Colonic mucosa (tissue), 4 donors: ENCODE measurements around the gene AP1S1. TPM values are rescaled to one million over a fixed set of nuclear protein-coding genes. Genes with fewer than 3 reads are reported as not detected.

Experiments used
- DNase-seq: peaks from one replicate; pipeline ENCODE4 v3.0.0-alpha.2; 2020
- H3K27ac ChIP-seq: fragments of 200-600 bp; one replicate; pipeline ENCODE4 v1.8.0; 2021
- H3K27me3 ChIP-seq: fragments of 200-600 bp; one replicate; pipeline ENCODE4 v1.8.0; 2021
- H3K36me3 ChIP-seq: fragments of 200-600 bp; one replicate; pipeline ENCODE4 v1.8.0; 2021
- H3K4me1 ChIP-seq: fragments of 200-600 bp; one replicate; pipeline ENCODE4 v1.8.0; 2021; ENCODE audit warnings: mild to moderate bottlenecking
- H3K4me3 ChIP-seq: fragments of 200-600 bp; one replicate; pipeline ENCODE4 v1.8.0; 2021
- H3K9ac ChIP-seq, 2 donors: one replicate each; pipeline ENCODE4 v1.7.0; 2013; ENCODE audit warnings: control low read depth in 2 of 2, low read depth in 2 of 2, low read length in 2 of 2
- H3K9me3 ChIP-seq: fragments of 200-600 bp; one replicate; pipeline ENCODE4 v1.8.0; 2021
- intact Hi-C: fragments of 100-400 bp; cut with DNase I; formaldehyde crosslinking; loops from one replicate; pipeline ENCODE4 v1.14.1; 2022
- total RNA-seq, 2 donors: library from RNA; stranded (reverse); fragmentation: NEBNext Ultra II Directional in 1 of 2; extraction: Animal tissue kit (Norgen Biotek cat#: 25700) in 1 of 2; gene quantifications; one replicate each; pipeline ENCODE4 v1.2.1, GENCODE V29; 2021
- TF ChIP-seq, protein P1 (sequence below): fragments of 200-600 bp; IDR thresholded peaks from one replicate; pipeline ENCODE4 v1.8.0; 2022; ENCODE audit warnings: antibody characterized with exemption, mild to moderate bottlenecking
- donor health status: healthy.
- donor health status: DM: no; HTN: no; CAD: no.
- donor health status: DM: no; HTN: no; CAD: no.

The AP1S1 gene
- total RNA-seq, 2 donors from 2014 or later: 111 to 127 TPM

DNA sequence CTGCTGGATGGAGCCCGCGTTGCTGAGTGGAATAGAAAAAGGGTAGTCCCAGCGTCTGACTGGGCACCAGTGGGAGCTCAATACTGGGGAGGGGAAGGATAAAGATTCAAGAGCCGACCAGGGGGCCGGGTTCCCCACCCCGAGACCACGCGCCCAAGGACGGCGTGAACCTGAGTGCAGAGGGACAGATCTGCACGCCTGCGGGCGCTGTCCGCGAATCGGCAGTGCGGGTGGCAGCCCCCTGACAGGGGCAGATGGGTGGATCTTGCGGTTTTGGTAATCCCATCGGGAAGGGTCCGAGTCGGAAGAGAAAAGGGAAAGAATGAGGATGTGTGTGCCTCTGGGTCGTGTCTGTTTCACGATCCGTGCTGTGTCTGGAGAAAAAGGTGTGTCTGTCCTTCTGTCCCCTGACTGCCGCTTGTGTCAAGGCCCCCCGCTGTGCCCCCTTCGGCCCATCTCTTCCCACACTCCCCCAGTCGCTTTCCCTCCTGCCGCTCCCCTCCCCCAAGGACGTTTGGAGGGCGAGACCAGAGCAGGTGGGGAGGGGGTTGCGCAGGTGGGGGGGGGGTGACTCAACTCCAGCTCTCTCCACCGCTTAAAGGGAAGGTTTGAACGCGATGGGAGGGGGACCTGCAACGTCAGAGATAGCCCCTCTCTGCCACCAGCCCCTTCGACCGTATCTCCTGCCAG, 11.8 kb downstream of the AP1S1 start:
- Histone ChIP-seq H3K9ac (no peak overlapping the region), H3K27me3 (peaks cover 79% of the 10 kb centered on the region), H3K9me3 (no peaks in the 10 kb centered on the region), H3K4me3 (no peak overlapping the region), H3K27ac (no peak overlapping the region), H3K36me3 (no peaks in the 10 kb centered on the region), H3K4me1 (peaks cover 14% of the 10 kb centered on the region)
- no peak for DNase-seq
- TF ChIP-seq, protein P1, sequence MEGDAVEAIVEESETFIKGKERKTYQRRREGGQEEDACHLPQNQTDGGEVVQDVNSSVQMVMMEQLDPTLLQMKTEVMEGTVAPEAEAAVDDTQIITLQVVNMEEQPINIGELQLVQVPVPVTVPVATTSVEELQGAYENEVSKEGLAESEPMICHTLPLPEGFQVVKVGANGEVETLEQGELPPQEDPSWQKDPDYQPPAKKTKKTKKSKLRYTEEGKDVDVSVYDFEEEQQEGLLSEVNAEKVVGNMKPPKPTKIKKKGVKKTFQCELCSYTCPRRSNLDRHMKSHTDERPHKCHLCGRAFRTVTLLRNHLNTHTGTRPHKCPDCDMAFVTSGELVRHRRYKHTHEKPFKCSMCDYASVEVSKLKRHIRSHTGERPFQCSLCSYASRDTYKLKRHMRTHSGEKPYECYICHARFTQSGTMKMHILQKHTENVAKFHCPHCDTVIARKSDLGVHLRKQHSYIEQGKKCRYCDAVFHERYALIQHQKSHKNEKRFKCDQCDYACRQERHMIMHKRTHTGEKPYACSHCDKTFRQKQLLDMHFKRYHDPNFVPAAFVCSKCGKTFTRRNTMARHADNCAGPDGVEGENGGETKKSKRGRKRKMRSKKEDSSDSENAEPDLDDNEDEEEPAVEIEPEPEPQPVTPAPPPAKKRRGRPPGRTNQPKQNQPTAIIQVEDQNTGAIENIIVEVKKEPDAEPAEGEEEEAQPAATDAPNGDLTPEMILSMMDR: no peak
- intact Hi-C loops: no loop called here

DNA sequence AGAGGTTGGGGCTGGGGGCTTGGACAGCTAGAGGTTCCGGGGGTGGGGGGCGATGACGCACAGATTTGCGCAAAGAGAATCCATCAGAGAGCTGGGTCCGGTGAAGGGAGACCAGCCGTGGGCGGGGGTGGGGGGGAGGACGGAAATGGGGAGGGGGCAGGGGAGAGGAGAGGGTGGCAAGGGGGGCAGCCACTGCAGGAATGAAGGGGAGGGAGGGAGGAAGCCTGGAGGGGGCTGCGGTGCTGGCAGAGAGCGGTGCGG, 12.3 kb downstream of the AP1S1 start:
- H3K4me3 ChIP-seq: no peak overlapping the region
- H3K36me3 ChIP-seq: no peaks in the 10 kb centered on the region
- H3K9ac ChIP-seq: no peak overlapping the region
- no peak overlapping the region for H3K27ac ChIP-seq
- peaks cover 14% of the 10 kb centered on the region for H3K4me1 ChIP-seq
- no peaks in the 10 kb centered on the region for H3K9me3 ChIP-seq
- no peak for DNase-seq
- TF ChIP-seq, protein P1: no peak
- intact Hi-C loops: no loop called here
- peaks cover 84% of the 10 kb centered on the region for H3K27me3 ChIP-seq

DNA sequence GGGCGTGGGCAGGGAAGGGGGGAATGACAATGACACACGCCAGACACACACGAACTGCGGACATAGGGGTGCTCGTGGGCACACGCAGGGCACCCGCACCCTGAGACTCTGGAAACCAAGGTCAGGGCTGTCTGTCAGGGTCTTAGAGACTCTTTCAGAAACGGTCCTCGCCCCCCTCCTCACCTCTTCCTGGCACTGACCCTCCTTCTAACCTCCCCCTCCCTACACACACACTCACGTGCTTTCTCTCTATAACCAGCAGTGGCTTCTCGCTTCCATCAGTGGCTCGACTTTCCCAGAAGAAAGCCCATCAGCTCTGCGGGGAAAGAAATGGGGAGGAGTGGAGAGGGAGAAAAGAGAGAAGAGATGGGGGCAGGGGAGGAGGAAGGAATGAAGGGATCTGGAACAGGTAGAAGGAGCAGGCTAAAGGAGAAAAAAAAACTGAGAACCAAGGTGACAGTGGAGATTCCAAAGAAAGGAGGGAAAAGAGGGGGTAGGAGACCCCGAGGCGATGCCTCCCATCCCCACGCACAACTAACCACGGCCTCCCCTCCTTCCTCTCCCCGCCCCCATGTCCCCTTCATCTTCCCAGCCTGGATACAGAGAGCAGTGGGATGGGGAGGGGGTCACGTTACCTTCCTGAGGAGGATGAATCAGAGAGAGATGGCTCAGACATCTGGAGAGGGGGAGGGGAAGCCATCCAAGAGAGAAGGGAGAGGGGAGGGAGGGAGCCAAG, 12.8 kb downstream of the AP1S1 start:
- intact Hi-C loops: no loop called here

DNA sequence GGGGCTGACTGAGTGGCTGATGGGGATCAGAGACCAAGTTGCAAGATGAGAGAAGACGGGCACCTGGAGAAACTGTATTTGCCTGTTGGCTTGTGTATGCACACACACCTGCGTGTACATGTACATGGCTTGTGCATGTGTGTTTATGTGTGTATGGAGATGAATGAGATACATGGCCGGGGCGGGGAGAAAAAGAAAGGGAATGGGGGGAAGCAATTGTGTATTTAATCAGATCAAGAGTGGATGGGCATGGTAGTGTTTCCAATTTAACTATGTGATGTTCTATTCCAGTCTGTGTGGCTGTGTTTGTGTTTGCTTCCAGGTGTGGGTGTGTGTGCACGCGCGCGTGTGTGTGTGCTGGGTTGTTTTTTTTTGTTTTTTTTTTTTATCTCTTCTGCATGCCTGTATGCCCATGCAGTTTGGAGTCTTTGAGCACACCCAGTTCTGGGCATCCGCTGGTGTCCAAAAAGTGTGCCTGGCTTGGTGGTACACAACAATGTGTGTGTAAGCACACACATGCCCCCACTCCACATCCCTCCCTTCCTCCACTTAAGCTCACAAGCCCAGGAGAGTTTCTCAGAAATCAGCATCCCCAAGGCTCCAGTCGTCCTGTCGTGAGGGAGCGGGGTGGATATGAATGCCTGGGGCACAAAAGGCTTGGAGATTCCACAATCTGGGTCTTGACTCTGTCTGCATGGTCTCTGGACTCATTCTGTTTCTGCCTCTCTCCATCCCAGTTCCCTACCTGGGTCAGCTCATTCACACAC, 13.6 kb downstream of the AP1S1 start:
- TF ChIP-seq, protein P1: no peak
- Histone ChIP-seq H3K36me3 (no peaks in the 10 kb centered on the region), H3K9ac (no peak overlapping the region), H3K4me1 (peaks cover 20% of the 10 kb centered on the region), H3K9me3 (no peaks in the 10 kb centered on the region), H3K27ac (no peak overlapping the region), H3K27me3 (peaks cover 93% of the 10 kb centered on the region), H3K4me3 (no peak overlapping the region)
- intact Hi-C loops: no loop called here
- DNase-seq: no peak

More for the DNA sequence above, 12.8 kb downstream of the AP1S1 start:
- Histone ChIP-seq H3K4me1 (peaks cover 14% of the 10 kb centered on the region), H3K27ac (no peak overlapping the region), H3K4me3 (no peak overlapping the region), H3K27me3 (peaks cover 87% of the 10 kb centered on the region), H3K36me3 (no peaks in the 10 kb centered on the region), H3K9ac (no peak overlapping the region), H3K9me3 (no peaks in the 10 kb centered on the region)
- no peak for DNase-seq
- TF ChIP-seq, protein P1: no peak

DNA sequence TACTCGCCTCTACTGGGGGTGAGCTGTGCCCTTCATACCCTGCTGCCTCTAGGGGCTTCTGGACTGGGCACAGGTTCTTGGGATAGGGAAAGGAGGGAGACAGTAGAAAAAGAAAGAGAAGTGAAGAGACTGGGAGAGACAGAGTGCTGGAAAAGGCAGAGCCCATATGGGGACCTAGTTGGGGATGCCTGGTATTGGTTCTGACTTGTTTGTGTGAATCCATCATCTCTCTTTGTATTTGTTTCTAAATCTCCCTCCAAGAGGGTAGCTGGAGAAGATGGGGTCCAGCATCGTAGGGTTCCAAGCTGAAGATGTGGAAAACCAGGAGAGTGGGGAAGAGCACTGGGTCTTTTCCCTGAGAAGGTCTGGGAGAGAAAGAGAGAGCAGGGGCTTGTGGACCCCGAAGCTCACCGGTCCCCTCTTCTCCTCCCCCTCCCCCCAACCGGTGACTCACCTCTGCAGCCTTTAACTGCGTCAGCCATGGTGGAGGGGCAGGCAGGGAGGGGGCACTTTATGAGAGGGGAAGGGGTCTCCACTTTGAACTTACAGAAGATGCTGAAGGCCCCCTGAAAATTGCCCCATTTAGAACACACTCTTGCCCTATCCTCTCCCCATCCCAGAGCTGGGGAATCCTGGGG, 14.3 kb downstream of the AP1S1 start:
- intact Hi-C loops: no loop called here
- no peak overlapping the region for H3K4me3 ChIP-seq
- DNase-seq: no peak
- H3K27me3 ChIP-seq: peaks cover 97% of the 10 kb centered on the region
- no peak overlapping the region for H3K27ac ChIP-seq
- H3K9me3 ChIP-seq: no peaks in the 10 kb centered on the region
- no peaks in the 10 kb centered on the region for H3K36me3 ChIP-seq
- TF ChIP-seq, protein P1: no peak
- H3K4me1 ChIP-seq: peaks cover 27% of the 10 kb centered on the region
- no peak overlapping the region for H3K9ac ChIP-seq
